H9 (cell line): Measurements from ENCODE around the gene AK9. TPM values are rescaled to one million over a fixed set of nuclear protein-coding genes. Genes with fewer than 3 reads are reported as not detected.
A peak's percentile ranks its signal among the peaks of the same experiment; 100 is the strongest.

Experiments used
- DNase-seq: peaks from one replicate; pipeline ENCODE4 v3.0.0-alpha.2; 2017
- H2AFZ ChIP-seq: one replicate; pipeline ENCODE4 v1.6.1; 2013; ENCODE audit warnings: mild to moderate bottlenecking, low read length, control low read depth, moderate library complexity
- H2AK5ac ChIP-seq: 2 replicates; pipeline ENCODE4 v1.6.1; 2013; ENCODE audit warnings: low read length, control low read depth, mixed read lengths; ENCODE audit not compliant: insufficient read length
- H2BK120ac ChIP-seq: one replicate; pipeline ENCODE4 v1.6.1; 2013; ENCODE audit warnings: low read depth, mild to moderate bottlenecking, low read length, control low read depth, inconsistent platforms; ENCODE audit not compliant: poor library complexity, severe bottlenecking
- H2BK12ac ChIP-seq: 2 replicates; pipeline ENCODE4 v1.6.1; 2013; ENCODE audit warnings: low read length, control low read depth, mixed read lengths, low read depth; ENCODE audit not compliant: insufficient read length
- H2BK15ac ChIP-seq: 2 replicates; pipeline ENCODE4 v1.6.1; 2013; ENCODE audit warnings: low read depth, low read length, control low read depth
- H2BK20ac ChIP-seq: one replicate; pipeline ENCODE4 v1.6.1; 2013; ENCODE audit warnings: low read depth, mild to moderate bottlenecking, low read length, control low read depth, inconsistent platforms; ENCODE audit not compliant: poor library complexity, severe bottlenecking
- H2BK5ac ChIP-seq: 2 replicates; pipeline ENCODE4 v1.6.1; 2013; ENCODE audit warnings: low read length, control low read depth, mixed read lengths; ENCODE audit not compliant: insufficient read length
- H3K14ac ChIP-seq: 2 replicates; pipeline ENCODE4 v1.6.1; 2013; ENCODE audit warnings: low read length, control low read depth; ENCODE audit not compliant: insufficient read depth
- H3K18ac ChIP-seq: 2 replicates; pipeline ENCODE4 v1.6.1; 2013; ENCODE audit warnings: low read depth, mild to moderate bottlenecking, mixed read lengths, low read length, control low read depth; ENCODE audit not compliant: insufficient read length
- H3K23ac ChIP-seq: 2 replicates; pipeline ENCODE4 v1.6.1; 2013; ENCODE audit warnings: low read length, control low read depth, mixed read lengths, low read depth; ENCODE audit not compliant: insufficient read length
- H3K23me2 ChIP-seq: 2 replicates; pipeline ENCODE4 v1.6.1; 2013; ENCODE audit warnings: low read depth, mild to moderate bottlenecking, mixed read lengths, low read length, control low read depth; ENCODE audit not compliant: insufficient read length, poor library complexity, severe bottlenecking
- H3K27ac ChIP-seq: 2 replicates; pipeline ENCODE4 v1.5.1; 2013; ENCODE audit warnings: low read length, control low read depth, mixed read lengths, low read depth; ENCODE audit not compliant: insufficient read length
- H3K27me3 ChIP-seq: 2 replicates; pipeline ENCODE4 v1.6.1; 2013; ENCODE audit warnings: low read length, control low read depth, inconsistent platforms; ENCODE audit not compliant: insufficient read depth
- H3K4ac ChIP-seq: 2 replicates; pipeline ENCODE4 v1.6.1; 2013; ENCODE audit warnings: low read depth, mild to moderate bottlenecking, control low read depth, inconsistent platforms, low read length, moderate library complexity
- H3K4me1 ChIP-seq: 2 replicates; pipeline ENCODE4 v1.6.1; 2013; ENCODE audit warnings: low read length, control low read depth, inconsistent platforms; ENCODE audit not compliant: insufficient read depth
- H3K4me2 ChIP-seq: 2 replicates; pipeline ENCODE4 v1.6.1; 2013; ENCODE audit warnings: low read length, control low read depth, mixed read lengths; ENCODE audit not compliant: insufficient read length, insufficient read depth
- H3K56ac ChIP-seq: 2 replicates; pipeline ENCODE4 v1.6.1; 2013; ENCODE audit warnings: low read depth, mild to moderate bottlenecking, mixed read lengths, low read length, control low read depth; ENCODE audit not compliant: insufficient read length
- H3K79me1 ChIP-seq: 2 replicates; pipeline ENCODE4 v1.6.1; 2013; ENCODE audit warnings: low read depth, mild to moderate bottlenecking, moderate library complexity, low read length, control low read depth, inconsistent platforms; ENCODE audit not compliant: insufficient read depth, poor library complexity, severe bottlenecking
- H3K79me2 ChIP-seq: 2 replicates; pipeline ENCODE4 v1.6.1; 2013; ENCODE audit warnings: low read length, control low read depth, inconsistent platforms; ENCODE audit not compliant: insufficient read depth
- H3K9ac ChIP-seq: 2 replicates; pipeline ENCODE4 v1.6.1; 2013; ENCODE audit warnings: low read length, control low read depth, mixed read lengths; ENCODE audit not compliant: insufficient read length; ENCODE audit errors: extremely low read depth
- H3K9me3 ChIP-seq: one replicate; pipeline ENCODE4 v1.6.1; 2013; ENCODE audit warnings: low read depth, low read length, inconsistent platforms; ENCODE audit not compliant: control insufficient read depth
- H3T11ph ChIP-seq: one replicate; pipeline ENCODE4 v1.6.1; 2013; ENCODE audit warnings: mild to moderate bottlenecking, low read length, control low read depth, inconsistent platforms
- H4K20me1 ChIP-seq: one replicate; pipeline ENCODE4 v1.6.1; 2013; ENCODE audit not compliant: control insufficient read depth, insufficient read length, insufficient read depth
- H4K5ac ChIP-seq: 2 replicates; pipeline ENCODE4 v1.6.1; 2013; ENCODE audit warnings: low read depth, mild to moderate bottlenecking, mixed read lengths, low read length, control low read depth; ENCODE audit not compliant: insufficient read length
- H4K8ac ChIP-seq: replicated peaks from 2 replicates; pipeline ENCODE4 v1.6.1; 2013; ENCODE audit warnings: low read length, control low read depth, mixed read lengths, low read depth; ENCODE audit not compliant: insufficient read length
- H4K91ac ChIP-seq: 2 replicates; pipeline ENCODE4 v1.6.1; 2013; ENCODE audit warnings: low read depth, mild to moderate bottlenecking, moderate library complexity, mixed read lengths, low read length, control low read depth; ENCODE audit not compliant: insufficient read length
- H3K27ac Mint-ChIP-seq, 3 experiments: 2 replicates in 2 of 3; 3 replicates in 1 of 3; pipeline ENCODE4 v1.8.0; 2020 to 2021; ENCODE audit warnings: mixed read lengths in 3 of 3, mild to moderate bottlenecking in 1 of 3, moderate library complexity in 1 of 3
- H3K27me3 Mint-ChIP-seq: 2 replicates; pipeline ENCODE4 v1.8.0; 2021; ENCODE audit warnings: low read depth, mild to moderate bottlenecking, moderate library complexity, mixed read lengths
- H3K36me3 Mint-ChIP-seq, 3 experiments: 2 replicates in 2 of 3; 3 replicates in 1 of 3; pipeline ENCODE4 v1.8.0; 2020 to 2021; ENCODE audit warnings: low read depth in 3 of 3, mixed read lengths in 3 of 3; ENCODE audit not compliant: insufficient read depth in 1 of 3
- H3K4me1 Mint-ChIP-seq, 2 experiments: 2 replicates each; pipeline ENCODE4 v1.8.0; 2020; ENCODE audit warnings: mixed read lengths in 2 of 2
- H3K4me3 Mint-ChIP-seq, 2 experiments: 2 replicates in 1 of 2; 3 replicates in 1 of 2; pipeline ENCODE4 v1.8.0; 2020 to 2021; ENCODE audit warnings: mild to moderate bottlenecking in 2 of 2, mixed read lengths in 2 of 2, moderate library complexity in 1 of 2
- H3K9me3 Mint-ChIP-seq, 2 experiments: 2 replicates in 1 of 2; 3 replicates in 1 of 2; pipeline ENCODE4 v1.8.0; 2020; ENCODE audit warnings: mild to moderate bottlenecking in 2 of 2, mixed read lengths in 2 of 2, moderate library complexity in 1 of 2
- WGBS: extraction: QIAGEN DNeasy Blood & Tissue Kit; methylation state at CpG from one replicate; pipeline ENCODE4 v1.1.7; 2013; ENCODE audit warnings: missing lambda C conversion rate, low lambda C conversion rate, mixed read lengths; ENCODE audit not compliant: insufficient read length; ENCODE audit errors: extremely low coverage; 5-methylcytosine and 5-hydroxymethylcytosine counted together
- total RNA-seq: library from RNA; stranded (reverse); gene quantifications from 2 replicates; pipeline ENCODE4 v1.2.1, GENCODE V29; 2021
- TF ChIP-seq, protein P1 (sequence below): fragments of 200-600 bp; sonication (generic); conservative IDR thresholded peaks from 3 replicates; pipeline ENCODE4 v1.8.0; 2021; ENCODE audit warnings: antibody characterized with exemption, mild to moderate bottlenecking

AK9 gene
- total RNA-seq, 1 experiment from 2014 or later = 2.3 TPM

DNA sequence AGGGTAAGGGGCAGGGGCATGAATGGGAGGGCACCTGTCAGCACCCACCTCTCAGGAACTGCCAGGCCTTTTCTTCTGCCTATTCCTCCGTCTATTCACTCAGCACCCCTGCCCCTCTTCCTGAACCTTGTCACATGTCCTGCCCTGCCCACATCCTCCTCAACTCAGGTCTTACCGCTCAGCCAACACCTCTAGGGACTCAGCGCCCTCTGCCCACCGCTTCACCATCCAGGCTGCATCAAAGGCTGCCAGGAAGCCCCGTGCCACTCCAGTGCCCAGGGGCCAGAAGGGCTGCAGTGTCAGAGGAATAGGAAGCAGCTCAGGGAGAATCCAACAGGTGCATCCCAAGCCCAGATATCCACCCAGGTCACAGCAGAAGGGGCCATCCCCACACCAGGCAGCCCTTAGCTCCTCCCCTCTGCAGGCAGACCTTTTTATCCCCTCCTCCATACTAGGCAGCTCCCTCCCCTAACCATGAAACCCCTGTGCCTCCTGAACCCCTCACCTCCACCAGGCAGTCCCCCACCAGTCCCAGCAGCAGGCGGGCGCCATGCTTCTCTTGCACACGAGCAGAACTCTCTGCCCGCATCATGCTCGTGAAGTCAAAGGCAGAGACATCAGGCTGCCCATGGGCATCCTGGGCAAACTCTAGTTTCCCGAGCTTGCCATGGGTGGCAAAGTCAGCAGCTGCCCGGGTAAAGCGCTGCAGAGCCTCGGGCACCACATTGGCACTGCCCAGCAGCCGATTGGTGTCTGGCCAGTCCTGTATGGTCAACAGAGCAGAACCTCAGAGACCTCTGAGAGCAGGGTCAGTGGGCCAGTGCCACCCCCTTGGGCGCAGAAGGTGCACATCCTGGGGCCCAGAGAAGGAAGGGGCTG lies 241.0 kb downstream of the AK9 start:
- Histone ChIP-seq H3K79me2 (no peaks in the 10 kb centered on the region), H3K9ac (no peak overlapping the region), H4K5ac (no peak overlapping the region), H4K8ac (no peak overlapping the region), H3K23me2 (peaks cover 5% of the 10 kb centered on the region), H3K4me2 (no peak overlapping the region), H3K79me1 (no peaks in the 10 kb centered on the region), H3K56ac (no peak overlapping the region), H2BK12ac (no peak overlapping the region), H3K9me3 (no peaks in the 10 kb centered on the region), H2BK15ac (no peak overlapping the region), H3K27me3 (no peaks in the 10 kb centered on the region), H3K23ac (no peak overlapping the region), H2BK20ac (no peak overlapping the region), H3K4me1 (no peaks in the 10 kb centered on the region), H2BK5ac (no peak overlapping the region), H2BK120ac (no peak overlapping the region), H3T11ph (no peak overlapping the region), H4K20me1 (no peaks in the 10 kb centered on the region), H3K14ac (no peak overlapping the region), H2AFZ (no peak overlapping the region), H3K27ac (no peak overlapping the region), H2AK5ac (no peak overlapping the region), H4K91ac (no peak overlapping the region), H3K18ac (no peak overlapping the region), H3K4ac (no peak overlapping the region)
- H3K27me3 Mint-ChIP-seq = no peaks in the 10 kb centered on the region
- WGBS = no CpG with 5 or more reads among the region's 16 CpGs
- H3K27ac Mint-ChIP-seq = peak overlapping the region in 1 of 3 experiments; percentile 55; a peak in 1 of 7 replicates
- DNase-seq = no peak
- TF ChIP-seq, protein P1, sequence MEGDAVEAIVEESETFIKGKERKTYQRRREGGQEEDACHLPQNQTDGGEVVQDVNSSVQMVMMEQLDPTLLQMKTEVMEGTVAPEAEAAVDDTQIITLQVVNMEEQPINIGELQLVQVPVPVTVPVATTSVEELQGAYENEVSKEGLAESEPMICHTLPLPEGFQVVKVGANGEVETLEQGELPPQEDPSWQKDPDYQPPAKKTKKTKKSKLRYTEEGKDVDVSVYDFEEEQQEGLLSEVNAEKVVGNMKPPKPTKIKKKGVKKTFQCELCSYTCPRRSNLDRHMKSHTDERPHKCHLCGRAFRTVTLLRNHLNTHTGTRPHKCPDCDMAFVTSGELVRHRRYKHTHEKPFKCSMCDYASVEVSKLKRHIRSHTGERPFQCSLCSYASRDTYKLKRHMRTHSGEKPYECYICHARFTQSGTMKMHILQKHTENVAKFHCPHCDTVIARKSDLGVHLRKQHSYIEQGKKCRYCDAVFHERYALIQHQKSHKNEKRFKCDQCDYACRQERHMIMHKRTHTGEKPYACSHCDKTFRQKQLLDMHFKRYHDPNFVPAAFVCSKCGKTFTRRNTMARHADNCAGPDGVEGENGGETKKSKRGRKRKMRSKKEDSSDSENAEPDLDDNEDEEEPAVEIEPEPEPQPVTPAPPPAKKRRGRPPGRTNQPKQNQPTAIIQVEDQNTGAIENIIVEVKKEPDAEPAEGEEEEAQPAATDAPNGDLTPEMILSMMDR = no peak
- H3K4me1 Mint-ChIP-seq = peaks cover 8 to 9% of the 10 kb centered on the region in 2 experiments
- no peaks in the 10 kb centered on the region; a peak in 1 of 5 replicates for H3K9me3 Mint-ChIP-seq
- H3K4me3 Mint-ChIP-seq = no peak overlapping the region
- H3K36me3 Mint-ChIP-seq = peaks cover 19 to 68% (median 51%) of the 10 kb centered on the region in 3 experiments
